ENCODE data around the gene CFAP410.

DNA sequence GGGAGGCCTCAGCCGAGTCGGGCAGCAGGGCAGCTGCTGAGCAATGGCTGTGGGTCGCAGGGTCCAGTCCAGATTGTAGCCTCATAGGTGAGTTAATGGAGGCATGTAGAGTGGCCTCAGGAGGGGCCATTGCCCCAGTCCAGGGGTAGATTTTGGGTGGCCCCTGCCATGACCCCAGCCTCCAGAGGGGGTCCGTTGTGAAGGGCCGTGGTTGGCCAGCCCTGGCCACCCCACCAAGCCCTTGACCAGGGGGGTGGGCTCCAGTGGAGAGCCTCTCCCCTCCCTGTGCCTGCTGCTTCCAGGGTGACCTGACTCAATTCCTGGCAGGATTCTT lies 40.3 kb upstream of the CFAP410 start:
- TF ChIP-seq POLR2AphosphoS5 (IDR thresholded peaks at IDR 0.05; ENCODE audit: low read depth, low read length) (no peak), POLR2A (IDR thresholded peaks at IDR 0.05; ENCODE audit: low read depth, low read length) (no peak), TAF1 (IDR thresholded peaks at IDR 0.05; ENCODE audit: borderline replicate concordance, low read depth, low read length) (no peak)
